ENCODE data around the gene ATG16L1.

DNA sequence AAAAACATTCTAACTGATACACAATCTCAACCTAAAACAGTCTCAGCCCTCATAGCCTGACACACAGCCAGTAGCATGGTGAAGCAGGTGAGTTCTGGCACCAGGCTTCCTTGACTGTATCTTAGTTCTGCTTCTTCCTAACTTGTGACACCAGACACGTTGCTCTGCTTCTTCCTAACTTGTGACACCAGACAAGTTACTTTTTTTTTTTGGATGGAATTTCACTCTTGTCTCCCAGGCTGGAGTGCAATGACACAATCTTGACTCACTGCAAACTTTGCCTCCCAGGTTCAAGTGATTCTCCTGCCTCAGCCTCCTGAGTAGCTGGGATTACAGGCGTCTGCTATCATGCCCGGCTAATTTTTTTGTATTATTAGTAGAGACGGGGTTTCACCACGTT is 6.7 kb upstream of the ATG16L1 start:
- TF ChIP-seq, protein P1, sequence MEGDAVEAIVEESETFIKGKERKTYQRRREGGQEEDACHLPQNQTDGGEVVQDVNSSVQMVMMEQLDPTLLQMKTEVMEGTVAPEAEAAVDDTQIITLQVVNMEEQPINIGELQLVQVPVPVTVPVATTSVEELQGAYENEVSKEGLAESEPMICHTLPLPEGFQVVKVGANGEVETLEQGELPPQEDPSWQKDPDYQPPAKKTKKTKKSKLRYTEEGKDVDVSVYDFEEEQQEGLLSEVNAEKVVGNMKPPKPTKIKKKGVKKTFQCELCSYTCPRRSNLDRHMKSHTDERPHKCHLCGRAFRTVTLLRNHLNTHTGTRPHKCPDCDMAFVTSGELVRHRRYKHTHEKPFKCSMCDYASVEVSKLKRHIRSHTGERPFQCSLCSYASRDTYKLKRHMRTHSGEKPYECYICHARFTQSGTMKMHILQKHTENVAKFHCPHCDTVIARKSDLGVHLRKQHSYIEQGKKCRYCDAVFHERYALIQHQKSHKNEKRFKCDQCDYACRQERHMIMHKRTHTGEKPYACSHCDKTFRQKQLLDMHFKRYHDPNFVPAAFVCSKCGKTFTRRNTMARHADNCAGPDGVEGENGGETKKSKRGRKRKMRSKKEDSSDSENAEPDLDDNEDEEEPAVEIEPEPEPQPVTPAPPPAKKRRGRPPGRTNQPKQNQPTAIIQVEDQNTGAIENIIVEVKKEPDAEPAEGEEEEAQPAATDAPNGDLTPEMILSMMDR (IDR thresholded peaks at IDR 0.05; ENCODE audit: borderline replicate concordance, extremely low read depth, low read length, poor library complexity, severe bottlenecking): no peak
- TF ChIP-seq EZH2 (IDR thresholded peaks at IDR 0.05; ENCODE audit: borderline replicate concordance, low read depth, low read length, severe bottlenecking): no peak

Data from DND-41 (cell line).